AG04450 (cell line): ENCODE measurements around the gene ATP1A1. TPM values are rescaled to one million over a fixed set of nuclear protein-coding genes. Genes with fewer than 3 reads are reported as not detected.

ENCODE experiments used
- CTCF ChIA-PET: fragments of 300-600, 350-600 bp; formaldehyde crosslinking; extraction: SDS; loops from one replicate; lab custom pipeline; 2022; ENCODE audit warnings: antibody characterized with exemption, inconsistent platforms; lab: Charles Lee
- POLR2A ChIA-PET: fragments of 350-600 bp; formaldehyde crosslinking; extraction: SDS; loops from one replicate; lab custom pipeline; 2021; ENCODE audit warnings: antibody characterized with exemption, inconsistent platforms; lab: Yijun Ruan, JAX
- DNase-seq: peaks from one replicate; pipeline ENCODE4 v3.0.0-alpha.2; 2011; ENCODE audit warnings: low read depth, low spot score
- H3K27ac ChIP-seq: one replicate; pipeline ENCODE4 v1.5.1; 2012; ENCODE audit warnings: low read depth, low read length, control low read depth
- H3K27me3 ChIP-seq: one replicate; pipeline ENCODE4 v1.6.0; 2012; ENCODE audit warnings: low read length; ENCODE audit not compliant: control insufficient read depth, insufficient read depth
- H3K4me3 ChIP-seq: 2 replicates; pipeline ENCODE4 v1.5.1; 2011; ENCODE audit warnings: mild to moderate bottlenecking, low read depth, low read length, control low read depth
- H3K9me3 ChIP-seq: 2 replicates; pipeline ENCODE4 v1.5.1; 2012; ENCODE audit warnings: low read length; ENCODE audit not compliant: control insufficient read depth, insufficient read depth
- CTCF ChIP-seq: IDR thresholded peaks from 2 replicates; pipeline ENCODE4 v1.5.1; 2011; ENCODE audit warnings: low read depth, low read length, control low read depth, inconsistent platforms
- polyA plus RNA-seq: library from polyadenylated mRNA; depleted of rRNA; stranded (reverse); fragments of >200 nt; gene quantifications from 2 replicates; pipeline ENCODE4 v1.2.3, GENCODE V29; 2011

ATP1A1 gene
- polyA plus RNA-seq, 1 experiment, result 194 TPM

- no peak overlapping the region for H3K27ac ChIP-seq
- no peak for DNase-seq
- TF ChIP-seq CTCF, result no peak
- no peaks in the 10 kb centered on the region for H3K9me3 ChIP-seq
- ChIA-PET POLR2A (no interaction called here), CTCF (no interaction called here)
- no peaks in the 10 kb centered on the region for H3K27me3 ChIP-seq
- H3K4me3 ChIP-seq, result no peak overlapping the region
Observed at GRCh38 chr1:116356067-116356466, 17.0 kb upstream of the ATP1A1 start.

GRCh38 chr1:116356673-116357072, 16.4 kb upstream of the ATP1A1 start:
- Histone ChIP-seq H3K4me3 (no peak overlapping the region), H3K9me3 (no peaks in the 10 kb centered on the region), H3K27ac (no peak overlapping the region), H3K27me3 (no peaks in the 10 kb centered on the region)
- CTCF ChIA-PET, result no interaction called here
- TF ChIP-seq CTCF, result no peak
- POLR2A ChIA-PET, result no interaction called here
- DNase-seq, result no peak

- ChIA-PET POLR2A (no interaction called here), CTCF (interaction anchor here (1.0 to 1.3 kb wide), 3 partner anchors 34 to 141 kb away, joined by 3 to 7 read pairs (median 3); no protein-coding TSS in a partner anchor)
- Histone ChIP-seq H3K9me3 (no peaks in the 10 kb centered on the region), H3K4me3 (no peak overlapping the region), H3K27me3 (no peaks in the 10 kb centered on the region), H3K27ac (no peak overlapping the region)
- no peak for DNase-seq
- TF ChIP-seq CTCF, result no peak
Observed at GRCh38 chr1:116357487-116357886, 15.6 kb upstream of the ATP1A1 start.

- TF ChIP-seq CTCF, result no peak
- no peak for DNase-seq
- H3K9me3 ChIP-seq, result no peaks in the 10 kb centered on the region
- ChIA-PET POLR2A (interaction anchor here (1.0 kb wide), 1 partner anchor 14 kb away, joined by 3 read pairs; the partner anchor contains the start of gene ATP1A1), CTCF (interaction anchor here (2.3 kb wide), 1 partner anchor 126 kb away, joined by 17 read pairs; no protein-coding TSS in a partner anchor)
- H3K27ac ChIP-seq, result no peak overlapping the region
- H3K27me3 ChIP-seq, result no peaks in the 10 kb centered on the region
- H3K4me3 ChIP-seq, result no peak overlapping the region
Observed at GRCh38 chr1:116359060-116359830, 13.8 kb upstream of the ATP1A1 start.

GRCh38 chr1:116359871-116360270, 13.2 kb upstream of the ATP1A1 start:
- Histone ChIP-seq H3K27ac (no peak overlapping the region), H3K27me3 (peaks cover 4% of the 10 kb centered on the region), H3K9me3 (no peaks in the 10 kb centered on the region), H3K4me3 (no peak overlapping the region)
- DNase-seq, result no peak
- CTCF ChIA-PET, result interaction anchor here (0.6 to 2.3 kb wide), 2 partner anchors 11 to 126 kb away, joined by 3 to 17 read pairs; no protein-coding TSS in a partner anchor
- TF ChIP-seq CTCF, result no peak
- POLR2A ChIA-PET, result no interaction called here
